ENCODE measurements around the gene SLC4A5.

GRCh38 chr2:74374509-74375205, 31.4 kb upstream of the SLC4A5 start:
- TF ChIP-seq POLR2A (IDR thresholded peaks at IDR 0.05) (peak; percentile 23 to 38), CTCF (IDR thresholded peaks at IDR 0.05) (no peak), EP300 (IDR thresholded peaks at IDR 0.05) (peak in 1 of 2 donors; percentile 32)
